ENCODE measurements around the gene ARMH2.
"Not testable (repeated sequence)": the region's sequence is repeated elsewhere in the genome, so short reads cannot be mapped to it uniquely, and the experiment has no call there.

Gene ARMH2

GRCh38 chr6:24796616-24797290 lies 2.0 kb downstream of the ARMH2 start:
- no peak for TF ChIP-seq POLR2A (IDR thresholded peaks at IDR 0.05; ENCODE audit: low read depth, low read length)
- DNase-seq (ENCODE audit: insufficient read length, low spot score), result no peak
- FAIRE-seq, result no peak

- no peak for FAIRE-seq
- DNase-seq (ENCODE audit: insufficient read length, low spot score), result no peak
- TF ChIP-seq POLR2A (IDR thresholded peaks at IDR 0.05; ENCODE audit: low read depth, low read length), result no peak
These were observed 3.6 kb downstream of the ARMH2 start for GRCh38 chr6:24795106-24795505.

GRCh38 chr6:24788031-24788665 lies 10.6 kb downstream of the ARMH2 start:
- DNase-seq (ENCODE audit: insufficient read length, low spot score) (no peak), FAIRE-seq (no peak)
- TF ChIP-seq POLR2A (IDR thresholded peaks at IDR 0.05; ENCODE audit: low read depth, low read length), result no peak

- DNase-seq (ENCODE audit: insufficient read length, low spot score) (no peak), FAIRE-seq (no peak)
- no peak for TF ChIP-seq POLR2A (IDR thresholded peaks at IDR 0.05; ENCODE audit: low read depth, low read length)
These were observed 18.5 kb downstream of the ARMH2 start for GRCh38 chr6:24780206-24780605.

GRCh38 chr6:24779416-24780016 lies 19.2 kb downstream of the ARMH2 start:
- DNase-seq (ENCODE audit: insufficient read length, low spot score) (no peak), FAIRE-seq (no peak)

GRCh38 chr6:24778878-24779277 lies 19.8 kb downstream of the ARMH2 start:
- DNase-seq (ENCODE audit: insufficient read length, low spot score) (no peak), FAIRE-seq (no peak)
- no peak for TF ChIP-seq POLR2A (IDR thresholded peaks at IDR 0.05; ENCODE audit: low read depth, low read length)

More at GRCh38 chr6:24779416-24780016, 19.2 kb downstream of the ARMH2 start:
- no peak for TF ChIP-seq POLR2A (IDR thresholded peaks at IDR 0.05; ENCODE audit: low read depth, low read length)

- FAIRE-seq, result no peak
- no peak for TF ChIP-seq POLR2A (IDR thresholded peaks at IDR 0.05; ENCODE audit: low read depth, low read length)
- no peak for DNase-seq (ENCODE audit: insufficient read length, low spot score)
These were observed 20.6 kb downstream of the ARMH2 start for GRCh38 chr6:24778121-24778520.

- FAIRE-seq (no peak), DNase-seq (ENCODE audit: insufficient read length, low spot score) (no peak)
- no peak for TF ChIP-seq POLR2A (IDR thresholded peaks at IDR 0.05; ENCODE audit: low read depth, low read length)
These were observed 21.5 kb downstream of the ARMH2 start for GRCh38 chr6:24777227-24777626.

- peak; percentile 58 for FAIRE-seq
- no peak for TF ChIP-seq POLR2A (IDR thresholded peaks at IDR 0.05; ENCODE audit: low read depth, low read length)
- DNase-seq (ENCODE audit: insufficient read length, low spot score), result peak; percentile 15
These were observed 23.1 kb downstream of the ARMH2 start for GRCh38 chr6:24775520-24776058.

GRCh38 chr6:24774696-24775519 lies 23.8 kb downstream of the ARMH2 start, which contains the start of gene GMNN:
Gene GMNN (plus strand): TSS chr6:24774937. CDS start chr6:24777247, 2,310 bp downstream.
- DNase-seq (ENCODE audit: insufficient read length, low spot score) (peak; percentile 85), FAIRE-seq (peak; percentile 96)
- peak; percentile 84 for TF ChIP-seq POLR2A (IDR thresholded peaks at IDR 0.05; ENCODE audit: low read depth, low read length)

GRCh38 chr6:24768361-24768760 lies 30.4 kb downstream of the ARMH2 start:
- DNase-seq (ENCODE audit: insufficient read length, low spot score), result no peak
- no peak for FAIRE-seq
- no peak for TF ChIP-seq POLR2A (IDR thresholded peaks at IDR 0.05; ENCODE audit: low read depth, low read length)

- FAIRE-seq, result no peak
- no peak for TF ChIP-seq POLR2A (IDR thresholded peaks at IDR 0.05; ENCODE audit: low read depth, low read length)
- peak; percentile 21 for DNase-seq (ENCODE audit: insufficient read length, low spot score)
These were observed 31.8 kb downstream of the ARMH2 start for GRCh38 chr6:24766680-24767462.

GRCh38 chr6:24765968-24766367 lies 32.7 kb downstream of the ARMH2 start:
- not testable (repeated sequence) for DNase-seq (ENCODE audit: insufficient read length, low spot score); FAIRE-seq

- not testable (repeated sequence) for FAIRE-seq; DNase-seq (ENCODE audit: insufficient read length, low spot score)
These were observed 33.6 kb downstream of the ARMH2 start for GRCh38 chr6:24764833-24765828.
